AG04450 (cell line): ENCODE measurements around the gene TRIM75. TPM values are rescaled to one million over a fixed set of nuclear protein-coding genes. Genes with fewer than 3 reads are reported as not detected.

Source experiments
- CTCF ChIA-PET: fragments of 300-600, 350-600 bp; formaldehyde crosslinking; extraction: SDS; loops from one replicate; lab custom pipeline; 2022; ENCODE audit warnings: antibody characterized with exemption, inconsistent platforms; lab: Charles Lee
- POLR2A ChIA-PET: fragments of 350-600 bp; formaldehyde crosslinking; extraction: SDS; loops from one replicate; lab custom pipeline; 2021; ENCODE audit warnings: antibody characterized with exemption, inconsistent platforms; lab: Yijun Ruan, JAX
- DNase-seq: peaks from one replicate; pipeline ENCODE4 v3.0.0-alpha.2; 2011; ENCODE audit warnings: low read depth, low spot score
- H3K27ac ChIP-seq: one replicate; pipeline ENCODE4 v1.5.1; 2012; ENCODE audit warnings: low read depth, low read length, control low read depth
- H3K27me3 ChIP-seq: one replicate; pipeline ENCODE4 v1.6.0; 2012; ENCODE audit warnings: low read length; ENCODE audit not compliant: control insufficient read depth, insufficient read depth
- H3K4me3 ChIP-seq: 2 replicates; pipeline ENCODE4 v1.5.1; 2011; ENCODE audit warnings: mild to moderate bottlenecking, low read depth, low read length, control low read depth
- H3K9me3 ChIP-seq: 2 replicates; pipeline ENCODE4 v1.5.1; 2012; ENCODE audit warnings: low read length; ENCODE audit not compliant: control insufficient read depth, insufficient read depth
- polyA plus RNA-seq: library from polyadenylated mRNA; depleted of rRNA; stranded (reverse); fragments of >200 nt; gene quantifications from 2 replicates; pipeline ENCODE4 v1.2.3, GENCODE V29; 2011; rRNA removed
- small RNA-seq: library from RNA; depleted of rRNA; stranded (forward); fragments of <200 nt; gene quantifications from one replicate; pipeline ENCODE3, GENCODE V24; 2012; ENCODE audit warnings: low read depth; ENCODE audit not compliant: insufficient read length
- TF ChIP-seq, protein P1 (sequence below): IDR thresholded peaks from 2 replicates; pipeline ENCODE4 v1.5.1; 2011; ENCODE audit warnings: low read depth, low read length, control low read depth, inconsistent platforms

Gene TRIM75
- polyA plus RNA-seq, 1 experiment, result not detected

DNA sequence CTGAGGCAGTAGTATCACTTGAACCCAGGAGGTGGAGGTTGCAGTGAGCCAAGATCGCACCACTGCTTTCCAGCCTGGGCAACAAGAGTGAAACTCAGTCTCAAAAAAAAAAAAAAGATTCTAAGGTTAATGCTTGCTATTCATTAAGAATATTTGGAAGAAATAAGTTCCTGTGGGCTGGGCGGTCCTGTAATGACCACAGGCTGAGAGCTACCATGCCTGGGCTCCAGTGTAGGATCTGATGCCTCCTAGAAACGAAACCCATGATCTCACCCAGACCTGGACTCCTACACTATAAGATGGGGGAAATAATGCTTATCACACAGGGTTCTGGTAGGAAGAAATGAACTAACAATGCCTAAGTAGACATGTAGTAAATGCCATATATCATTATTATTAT, 41.2 kb downstream of the TRIM75 start:
- Histone ChIP-seq H3K9me3 (no peaks in the 10 kb centered on the region), H3K27me3 (no peaks in the 10 kb centered on the region), H3K27ac (no peak overlapping the region), H3K4me3 (no peak overlapping the region)
- DNase-seq, result no peak
- TF ChIP-seq, protein P1, sequence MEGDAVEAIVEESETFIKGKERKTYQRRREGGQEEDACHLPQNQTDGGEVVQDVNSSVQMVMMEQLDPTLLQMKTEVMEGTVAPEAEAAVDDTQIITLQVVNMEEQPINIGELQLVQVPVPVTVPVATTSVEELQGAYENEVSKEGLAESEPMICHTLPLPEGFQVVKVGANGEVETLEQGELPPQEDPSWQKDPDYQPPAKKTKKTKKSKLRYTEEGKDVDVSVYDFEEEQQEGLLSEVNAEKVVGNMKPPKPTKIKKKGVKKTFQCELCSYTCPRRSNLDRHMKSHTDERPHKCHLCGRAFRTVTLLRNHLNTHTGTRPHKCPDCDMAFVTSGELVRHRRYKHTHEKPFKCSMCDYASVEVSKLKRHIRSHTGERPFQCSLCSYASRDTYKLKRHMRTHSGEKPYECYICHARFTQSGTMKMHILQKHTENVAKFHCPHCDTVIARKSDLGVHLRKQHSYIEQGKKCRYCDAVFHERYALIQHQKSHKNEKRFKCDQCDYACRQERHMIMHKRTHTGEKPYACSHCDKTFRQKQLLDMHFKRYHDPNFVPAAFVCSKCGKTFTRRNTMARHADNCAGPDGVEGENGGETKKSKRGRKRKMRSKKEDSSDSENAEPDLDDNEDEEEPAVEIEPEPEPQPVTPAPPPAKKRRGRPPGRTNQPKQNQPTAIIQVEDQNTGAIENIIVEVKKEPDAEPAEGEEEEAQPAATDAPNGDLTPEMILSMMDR, result no peak
- CTCF ChIA-PET, result no interaction called here
- POLR2A ChIA-PET, result no interaction called here

DNA sequence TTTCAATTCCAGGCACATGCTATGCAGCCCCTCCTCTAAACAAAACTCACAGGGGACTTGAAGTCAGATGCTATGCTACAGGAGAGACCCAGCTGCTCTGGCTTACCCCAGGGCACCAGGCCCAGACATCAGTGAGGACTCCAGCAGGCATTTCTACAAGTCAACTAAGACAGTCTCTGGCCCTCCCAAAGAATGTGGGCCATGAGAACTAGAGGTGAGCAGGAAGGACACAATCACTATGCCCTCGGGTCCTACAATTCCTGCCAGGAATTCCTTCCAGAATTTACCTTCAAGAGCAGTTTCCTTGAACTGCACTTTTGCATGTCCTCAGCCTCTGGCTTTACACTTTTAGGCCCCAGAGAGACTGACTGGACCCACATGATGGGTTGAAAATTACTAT, 41.6 kb downstream of the TRIM75 start:
- DNase-seq, result no peak
- Histone ChIP-seq H3K27ac (no peak overlapping the region), H3K27me3 (no peaks in the 10 kb centered on the region), H3K9me3 (no peaks in the 10 kb centered on the region), H3K4me3 (no peak overlapping the region)
- TF ChIP-seq, protein P1, result no peak
- ChIA-PET POLR2A (no interaction called here), CTCF (interaction anchor here (0.6 kb wide), 1 partner anchor 350 kb away, joined by 3 read pairs; no protein-coding TSS in a partner anchor)

DNA sequence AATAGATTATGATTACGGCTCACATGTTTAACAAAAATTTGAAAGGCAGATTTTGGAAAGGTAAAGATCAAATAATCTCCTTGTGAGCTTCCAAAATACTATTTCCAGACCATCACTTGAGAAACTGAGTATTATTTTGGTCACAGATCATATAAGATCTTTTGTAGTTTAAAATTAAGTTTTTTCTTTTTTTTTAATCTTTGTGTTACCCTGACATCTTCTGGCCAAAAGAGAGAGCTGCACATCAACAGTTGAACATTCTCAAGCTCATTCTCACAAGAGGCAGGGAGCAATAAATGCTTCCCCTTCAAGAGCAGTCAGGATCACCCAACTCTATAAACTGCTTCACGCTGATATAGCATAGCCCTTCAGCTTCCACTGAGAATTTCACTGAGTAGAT, 43.1 kb downstream of the TRIM75 start:
- ChIA-PET CTCF (interaction anchor here (0.6 to 2.8 kb wide), 31 partner anchors 10 to 1612 kb away, joined by 3 to 55 read pairs (median 4); partner anchors contain the start of gene TMEM192), POLR2A (interaction anchor here (1.2 kb wide), 1 partner anchor 16 kb away, joined by 4 read pairs; the partner anchor contains the start of gene TMEM192)
- Histone ChIP-seq H3K27ac (no peak overlapping the region), H3K9me3 (no peaks in the 10 kb centered on the region), H3K27me3 (no peaks in the 10 kb centered on the region), H3K4me3 (no peak overlapping the region)
- DNase-seq, result no peak
- TF ChIP-seq, protein P1, result peak; percentile 61

DNA sequence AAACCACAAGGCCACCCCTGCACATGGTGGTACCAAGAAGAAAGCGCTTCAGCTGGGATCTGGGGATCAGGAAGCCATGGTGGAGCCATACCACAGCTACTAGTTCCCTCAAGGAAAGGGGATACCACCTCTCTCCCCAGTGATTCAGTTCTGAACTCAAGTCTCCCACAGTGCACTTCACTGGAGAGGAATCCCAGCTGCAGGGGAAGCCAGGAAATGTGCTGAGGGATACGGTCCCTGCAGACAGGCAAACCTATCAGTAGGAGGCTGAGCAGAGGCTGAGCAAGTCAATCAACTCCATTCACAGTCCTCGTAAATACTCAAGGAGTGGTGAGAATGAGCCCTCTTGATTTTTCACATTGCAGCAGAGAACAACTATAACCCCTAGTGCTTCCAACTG, 48.0 kb downstream of the TRIM75 start:
- Histone ChIP-seq H3K27ac (no peak overlapping the region), H3K9me3 (no peaks in the 10 kb centered on the region), H3K4me3 (no peak overlapping the region), H3K27me3 (no peaks in the 10 kb centered on the region)
- ChIA-PET CTCF (no interaction called here), POLR2A (no interaction called here)
- DNase-seq, result no peak
- TF ChIP-seq, protein P1, result no peak

DNA sequence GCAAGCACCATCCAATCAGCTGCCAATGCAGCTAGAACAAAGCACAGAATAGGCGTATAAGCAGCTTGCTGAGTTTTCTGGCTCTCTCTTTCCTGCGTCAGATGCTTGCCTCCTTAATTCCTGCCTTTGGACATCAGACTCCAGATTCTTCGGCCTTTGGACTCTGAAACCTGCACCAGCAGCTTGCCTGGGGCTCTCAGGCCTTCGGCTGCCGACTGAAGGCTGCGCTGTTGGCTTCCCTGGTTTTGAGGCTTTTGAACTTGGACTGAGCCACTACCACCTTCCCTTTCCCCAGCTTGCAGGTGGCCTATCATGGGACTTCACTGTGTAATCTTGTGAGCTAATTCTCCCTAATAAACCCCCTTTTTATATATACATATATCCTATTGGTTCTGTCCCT, 52.9 kb downstream of the TRIM75 start:
- H3K9me3 ChIP-seq, result no peaks in the 10 kb centered on the region
- TF ChIP-seq, protein P1, result no peak
- CTCF ChIA-PET, result interaction anchor here (1.7 to 2.5 kb wide), 2 partner anchors 10 to 24 kb away, joined by 3 to 12 read pairs; no protein-coding TSS in a partner anchor
- no peaks in the 10 kb centered on the region for H3K27me3 ChIP-seq
- H3K4me3 ChIP-seq, result no peak overlapping the region
- POLR2A ChIA-PET, result no interaction called here
- H3K27ac ChIP-seq, result no peak overlapping the region
- no peak for DNase-seq

Small RNA genes lying within 50 kb of the gene (small RNA-seq; reads per million reads assigned to genes)
- not detected for gene AC106872.12

Other genes starting within 250 kb of the TRIM75 start
- not detected in 2 replicates for gene APELA, start 176.7 kb upstream of the TRIM75 start, polyA plus RNA-seq
- gene TRIM61, start 76.2 kb upstream of the TRIM75 start, polyA plus RNA-seq, result 2.2 and 2.4 TPM in 2 replicates
- not detected in 2 replicates for gene TRIM60, start 21.9 kb upstream of the TRIM75 start, polyA plus RNA-seq
- gene TMEM192, start 59.0 kb downstream of the TRIM75 start, polyA plus RNA-seq, result 15.3 and 15.8 TPM in 2 replicates
- gene KLHL2, start 153.7 kb downstream of the TRIM75 start, polyA plus RNA-seq, result 13.1 and 16.4 TPM in 2 replicates